Activated CD8-positive, alpha-beta memory T cell treated with anti-CD3 and anti-CD28 coated beads, Interleukin-2, amount 50 U/mL, for 24 hours (primary cell): Measurements from ENCODE around the gene CNTN4.
"Not testable (repeated sequence)": the region's sequence is repeated elsewhere in the genome, so short reads cannot be mapped to it uniquely, and the experiment has no call there.

ENCODE experiments used
- DNase-seq: peaks from one replicate; pipeline ENCODE4 v3.0.0-alpha.2; 2020; ENCODE audit errors: extremely low read depth

CNTN4 gene

DNA sequence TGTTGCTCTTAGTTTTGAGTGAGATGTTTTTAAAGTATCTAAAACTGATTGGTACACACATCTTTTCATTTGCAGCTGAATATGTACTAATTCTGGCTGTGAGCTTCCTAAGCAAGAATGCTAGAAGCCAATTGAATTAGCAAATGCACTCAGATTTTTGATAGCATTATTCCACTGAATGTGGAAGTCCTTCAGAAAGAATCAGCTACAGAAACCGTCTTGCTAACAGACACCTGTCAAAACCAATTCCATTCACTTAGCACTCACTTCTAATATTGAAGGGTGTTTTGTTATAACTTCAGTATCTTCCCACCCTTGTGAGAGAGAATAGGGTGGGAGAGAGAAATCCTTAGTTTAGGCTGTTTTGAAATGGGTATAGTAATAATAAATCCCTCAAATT lies 693.8 kb downstream of the CNTN4 start:
- no peak for DNase-seq

DNA sequence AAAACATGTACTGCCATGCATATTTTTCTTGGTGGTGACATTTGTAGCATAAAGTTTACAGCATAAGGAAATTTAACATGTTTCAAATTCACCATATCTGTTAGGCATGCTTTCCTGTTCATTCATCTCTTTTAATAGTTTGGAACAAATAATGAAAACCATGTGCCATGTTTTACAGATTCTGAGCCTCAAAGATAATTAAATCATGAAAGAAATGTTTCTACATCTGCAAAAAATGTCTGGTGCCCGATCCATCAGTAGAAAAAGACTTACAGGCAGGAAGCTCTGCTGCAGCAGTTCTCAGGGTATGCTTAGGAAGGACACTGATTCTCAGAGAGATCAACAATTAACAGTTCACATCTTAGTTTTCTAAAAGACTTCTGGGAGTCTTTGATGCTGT lies 695.3 kb downstream of the CNTN4 start:
- no peak for DNase-seq

DNA sequence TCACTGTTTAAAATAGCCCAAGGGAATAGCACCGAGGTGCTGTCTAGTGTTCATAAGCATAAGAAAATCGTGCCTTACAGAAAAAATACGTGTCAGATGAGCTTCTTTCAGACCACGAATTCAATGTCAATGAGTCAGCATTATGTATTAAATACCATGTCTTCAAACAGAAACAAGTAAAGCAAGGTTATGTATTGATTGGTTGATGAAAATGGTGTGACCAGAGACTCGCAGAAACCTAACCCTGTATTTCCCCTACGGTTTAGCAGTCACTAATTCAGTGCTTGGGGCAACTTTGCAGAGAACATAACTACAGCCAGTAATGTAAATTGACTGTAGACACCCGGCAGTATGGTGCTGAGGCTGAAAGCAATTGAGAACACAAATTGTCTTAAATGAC lies 703.8 kb downstream of the CNTN4 start:
- DNase-seq = no peak

DNA sequence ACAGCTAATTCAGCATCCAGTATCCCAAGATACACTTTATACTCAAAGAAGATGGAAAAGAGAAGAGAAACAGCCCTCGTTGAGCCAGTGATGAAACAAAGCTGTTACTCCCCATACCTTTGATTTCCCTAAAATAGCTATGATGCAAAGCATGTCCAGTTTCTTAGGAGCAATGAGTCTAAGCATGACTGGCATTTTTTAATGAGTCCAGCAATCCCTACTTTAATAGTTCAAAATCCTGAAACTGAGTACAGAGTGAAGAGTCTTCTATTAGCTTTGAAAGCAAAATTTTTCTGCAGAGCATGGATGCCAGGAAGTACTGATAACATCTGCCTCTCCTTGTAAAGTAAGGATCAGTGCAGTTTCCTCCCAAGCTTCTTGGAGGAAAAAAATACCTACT lies 708.8 kb downstream of the CNTN4 start:
- DNase-seq = no peak

DNA sequence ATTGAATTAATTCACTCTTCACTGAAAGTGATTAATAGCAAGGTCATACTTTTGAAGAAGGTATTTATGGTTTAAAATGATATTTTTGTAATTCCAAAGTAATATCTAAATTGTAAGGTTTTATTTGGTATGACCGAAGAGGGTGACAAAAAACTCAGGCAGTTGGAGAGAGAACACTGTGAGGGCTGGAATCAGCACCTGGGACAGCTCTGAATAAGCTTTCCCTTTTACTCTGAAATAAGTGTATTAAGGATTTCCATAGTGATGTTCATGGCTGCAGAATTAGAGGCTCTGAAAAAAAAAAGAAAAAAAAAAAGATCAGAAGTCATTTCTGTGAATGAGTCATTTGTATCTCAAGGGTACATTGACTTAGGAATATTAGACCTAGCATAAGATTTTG lies 712.1 kb downstream of the CNTN4 start:
- no peak for DNase-seq

DNA sequence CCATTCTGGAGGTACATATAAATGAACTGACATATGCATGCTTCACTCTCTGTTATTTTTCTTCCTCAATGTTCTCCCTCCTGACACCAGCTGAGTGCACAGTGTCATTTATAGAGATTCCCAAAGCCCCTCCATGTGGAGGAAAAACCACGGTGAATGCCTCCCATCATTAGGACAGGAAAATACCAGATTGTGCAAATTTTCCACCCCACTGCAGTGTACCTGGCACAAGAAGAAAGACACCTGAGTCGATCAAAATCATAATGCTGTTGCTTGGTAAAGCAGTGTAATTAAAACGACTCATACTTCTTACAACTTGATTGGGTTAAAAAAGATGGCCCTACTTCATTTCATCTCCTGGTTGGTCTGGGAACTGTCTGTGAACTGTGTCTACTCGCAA lies 720.9 kb downstream of the CNTN4 start:
- no peak for DNase-seq

DNA sequence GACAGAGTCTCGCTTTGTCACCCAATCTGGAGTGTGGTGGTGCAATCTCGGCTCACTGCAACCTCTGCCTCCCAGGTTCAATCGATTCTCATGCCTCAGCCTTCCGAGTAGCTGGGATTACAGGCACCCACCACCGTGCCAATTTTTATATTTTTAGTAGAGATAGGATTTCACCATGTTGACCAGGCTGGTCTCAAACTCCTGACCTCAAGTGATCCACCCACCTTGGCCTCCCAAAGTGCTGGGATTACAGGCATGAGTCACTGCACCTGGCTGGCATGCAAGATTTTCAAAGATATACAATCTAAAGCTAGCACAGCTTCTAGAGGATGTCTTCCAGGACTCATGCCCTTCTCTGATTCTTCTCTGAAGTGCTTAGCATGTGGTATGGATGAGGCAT lies 722.3 kb downstream of the CNTN4 start:
- DNase-seq = not testable (repeated sequence)

DNA sequence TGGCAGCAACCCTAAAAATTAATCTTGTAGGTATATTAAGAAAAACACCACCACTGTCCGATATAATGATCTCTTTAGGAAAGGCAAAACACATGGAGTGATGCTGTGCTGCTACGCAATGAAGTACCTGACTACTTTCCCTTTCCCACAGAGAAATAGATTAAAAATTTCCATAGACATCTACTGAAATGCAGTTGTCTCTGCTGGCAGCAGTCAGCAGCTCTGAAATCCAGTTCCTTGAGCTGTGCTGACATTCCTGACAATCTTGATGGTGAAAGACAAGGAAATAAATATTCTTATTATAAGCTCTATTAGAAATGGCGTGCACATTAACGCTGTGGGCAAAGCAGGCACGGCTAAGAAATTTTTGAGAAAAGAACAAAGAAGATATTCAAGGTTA lies 723.9 kb downstream of the CNTN4 start:
- no peak for DNase-seq

DNA sequence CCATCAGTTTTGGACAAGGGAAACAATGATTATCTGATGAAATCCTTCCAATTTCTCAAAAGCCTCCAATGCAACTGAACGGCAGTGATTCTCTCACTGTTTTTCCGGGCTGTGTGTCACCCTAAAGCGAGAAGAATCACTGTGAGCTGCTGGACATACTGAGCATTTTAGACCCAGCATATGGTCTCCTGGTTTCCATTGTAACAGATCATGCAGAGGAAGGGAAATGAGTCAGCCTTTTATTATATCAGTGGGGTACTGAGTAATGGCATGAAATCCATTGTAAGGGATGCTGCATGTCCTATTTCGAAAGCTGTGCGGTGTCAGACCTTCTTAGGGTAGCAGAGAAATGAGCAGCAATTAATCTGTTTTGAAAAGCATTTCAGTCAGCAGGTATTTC lies 724.4 kb downstream of the CNTN4 start:
- DNase-seq = no peak

DNA sequence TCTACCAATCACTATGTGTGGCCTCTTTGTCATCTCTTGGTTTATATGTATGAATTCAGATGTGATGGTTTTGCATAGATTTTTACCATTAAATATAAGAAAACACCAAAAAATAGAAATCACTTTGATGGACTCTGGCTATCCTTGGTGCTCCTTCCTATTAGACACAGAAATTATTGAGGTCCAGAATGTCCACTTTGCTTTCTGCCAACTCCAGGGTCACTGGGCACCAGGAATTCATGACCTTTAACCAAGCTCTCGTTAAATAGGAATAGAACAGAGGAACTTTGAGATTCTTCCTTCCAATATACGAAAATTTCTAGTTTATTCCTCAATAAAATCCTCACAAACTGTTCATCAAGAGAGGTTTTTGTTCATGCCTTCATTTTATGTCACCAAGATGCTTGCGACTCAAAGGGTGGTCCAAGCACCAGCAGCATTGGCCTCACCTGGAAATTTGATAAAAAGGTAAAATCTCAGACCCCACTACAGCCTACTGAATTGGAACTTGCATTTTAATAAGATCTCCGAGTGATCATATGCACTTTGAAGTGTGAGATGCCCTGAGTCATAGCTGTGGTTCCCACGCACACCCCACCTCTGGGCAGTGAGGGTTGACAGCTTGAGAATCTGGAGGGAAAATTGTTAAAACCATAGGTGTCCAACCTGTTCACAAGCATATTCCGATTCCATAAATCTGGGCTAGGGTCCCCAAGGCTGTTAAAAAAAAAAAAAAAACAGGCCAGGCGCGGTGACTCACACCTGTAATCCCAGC lies 725.0 kb downstream of the CNTN4 start:
- no peak for DNase-seq

DNA sequence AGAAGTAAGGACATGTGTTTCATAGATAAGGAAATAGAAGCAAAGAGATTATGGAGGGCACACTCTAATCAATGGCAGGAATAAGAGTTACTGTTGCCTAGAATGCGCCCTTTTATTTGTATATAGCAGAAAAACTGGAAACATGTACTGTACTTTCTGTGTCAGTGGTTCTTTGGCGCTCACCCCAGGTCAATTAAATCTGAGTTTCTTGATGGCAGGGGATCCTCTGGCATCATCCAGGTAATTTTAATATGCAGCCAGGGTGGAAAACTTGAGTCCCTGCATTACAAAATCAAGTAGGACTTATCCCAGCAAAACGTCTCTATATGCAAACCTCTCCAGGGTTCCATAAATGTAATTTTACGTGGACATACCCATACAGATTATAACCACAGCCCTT lies 727.4 kb downstream of the CNTN4 start:
- DNase-seq = no peak

DNA sequence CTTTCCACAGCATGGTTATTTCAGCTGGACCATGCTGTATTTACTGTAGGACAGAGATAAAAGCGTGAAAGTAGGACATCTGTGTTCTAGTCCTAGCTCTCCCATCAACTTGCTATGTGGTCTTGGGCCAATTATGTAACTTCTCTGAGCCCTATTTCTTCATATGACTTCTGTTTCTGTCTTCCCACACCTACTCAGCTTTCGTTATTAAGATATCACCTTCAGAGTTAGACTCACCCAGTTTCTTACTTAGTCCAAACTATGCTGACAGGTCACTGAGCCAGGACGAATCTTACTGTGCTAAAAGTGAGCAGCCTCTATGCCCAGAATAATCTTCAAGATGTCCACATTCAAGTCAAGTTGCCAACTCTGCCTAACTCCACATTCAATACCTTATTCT lies 727.8 kb downstream of the CNTN4 start:
- DNase-seq = no peak

DNA sequence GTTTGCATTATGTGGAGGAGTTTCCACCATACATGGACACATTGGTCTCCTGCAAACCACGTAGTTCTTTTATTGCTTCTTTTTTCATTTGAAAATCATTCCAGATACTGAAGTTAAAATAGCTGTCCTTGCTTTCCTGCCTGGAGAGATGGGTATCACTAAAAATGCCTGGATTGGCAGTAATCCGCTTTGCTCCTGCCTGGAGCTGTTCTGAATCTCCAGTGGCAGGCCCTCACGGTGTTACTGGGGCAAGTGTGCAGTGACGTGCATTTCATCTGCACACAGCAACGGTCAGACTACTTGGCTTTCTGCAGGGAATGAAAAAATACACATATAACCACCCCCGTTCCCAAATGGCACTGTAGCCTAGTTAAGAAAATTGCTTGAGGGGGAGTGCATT lies 738.6 kb downstream of the CNTN4 start:
- DNase-seq = no peak

DNA sequence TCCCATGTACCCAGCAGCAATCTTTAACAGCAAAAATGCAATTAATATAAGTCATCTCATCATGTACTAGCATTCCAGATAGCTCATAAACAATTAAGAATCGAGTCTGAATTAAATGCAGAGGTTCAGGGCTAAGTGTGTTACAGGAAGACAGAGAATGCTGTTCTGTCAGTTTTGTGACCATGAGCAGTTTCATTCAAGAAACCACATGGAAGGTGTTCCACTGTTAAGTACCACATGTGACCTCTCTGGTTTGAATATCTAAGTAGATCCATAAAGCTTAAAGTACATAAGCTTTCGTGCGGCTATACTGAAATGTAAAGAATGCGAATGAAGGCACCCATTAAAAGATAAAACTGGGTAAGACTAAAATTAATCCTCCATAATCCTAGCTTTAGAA lies 739.2 kb downstream of the CNTN4 start:
- no peak for DNase-seq

DNA sequence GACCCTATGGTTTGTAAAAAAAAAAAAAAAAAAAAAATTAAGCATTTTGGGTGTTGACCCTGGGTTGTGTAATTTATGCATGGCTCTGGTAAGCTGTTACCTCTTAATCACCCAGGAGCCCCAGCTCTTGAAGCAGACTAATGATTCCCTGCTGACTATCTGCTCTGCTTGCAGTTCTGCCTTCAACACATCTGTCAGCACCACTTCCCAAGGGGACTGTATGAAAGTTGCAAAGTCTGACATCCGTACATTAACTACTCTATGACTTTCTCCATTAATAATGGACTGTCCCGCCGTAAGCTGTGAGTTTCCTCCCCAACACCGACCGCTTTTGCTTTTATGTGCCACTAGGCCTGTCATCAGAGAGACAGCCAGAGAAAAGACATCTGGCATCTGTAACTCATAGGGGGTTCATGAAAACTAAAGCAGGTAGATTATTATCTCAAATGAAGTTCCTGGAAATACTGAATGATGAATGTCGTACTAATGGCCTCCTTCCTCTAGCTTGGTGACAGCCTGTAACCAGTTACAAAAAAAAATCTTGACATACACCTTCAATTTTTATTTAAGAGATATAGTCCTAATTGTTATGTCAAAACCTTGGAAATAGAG lies 740.0 kb downstream of the CNTN4 start:
- no peak for DNase-seq

DNA sequence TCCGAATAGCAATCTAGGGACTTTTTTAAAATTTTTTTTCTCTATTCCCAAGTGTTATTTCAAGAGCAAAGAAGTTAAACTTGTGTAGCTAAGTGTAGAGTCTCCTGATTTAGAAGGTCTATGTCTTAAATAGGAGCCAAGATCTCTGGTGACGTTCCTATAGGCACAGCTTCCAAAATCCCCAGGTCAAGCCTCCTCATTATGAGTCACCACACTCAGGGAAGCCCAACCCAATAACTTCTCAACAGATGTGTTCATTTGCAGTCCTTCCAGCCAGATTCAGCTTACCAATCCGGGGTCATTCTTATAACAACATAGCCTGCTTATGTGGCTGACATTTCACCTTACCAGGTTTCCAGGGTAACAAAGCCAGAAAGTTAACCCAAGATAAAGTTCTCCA lies 741.2 kb downstream of the CNTN4 start:
- DNase-seq = no peak

DNA sequence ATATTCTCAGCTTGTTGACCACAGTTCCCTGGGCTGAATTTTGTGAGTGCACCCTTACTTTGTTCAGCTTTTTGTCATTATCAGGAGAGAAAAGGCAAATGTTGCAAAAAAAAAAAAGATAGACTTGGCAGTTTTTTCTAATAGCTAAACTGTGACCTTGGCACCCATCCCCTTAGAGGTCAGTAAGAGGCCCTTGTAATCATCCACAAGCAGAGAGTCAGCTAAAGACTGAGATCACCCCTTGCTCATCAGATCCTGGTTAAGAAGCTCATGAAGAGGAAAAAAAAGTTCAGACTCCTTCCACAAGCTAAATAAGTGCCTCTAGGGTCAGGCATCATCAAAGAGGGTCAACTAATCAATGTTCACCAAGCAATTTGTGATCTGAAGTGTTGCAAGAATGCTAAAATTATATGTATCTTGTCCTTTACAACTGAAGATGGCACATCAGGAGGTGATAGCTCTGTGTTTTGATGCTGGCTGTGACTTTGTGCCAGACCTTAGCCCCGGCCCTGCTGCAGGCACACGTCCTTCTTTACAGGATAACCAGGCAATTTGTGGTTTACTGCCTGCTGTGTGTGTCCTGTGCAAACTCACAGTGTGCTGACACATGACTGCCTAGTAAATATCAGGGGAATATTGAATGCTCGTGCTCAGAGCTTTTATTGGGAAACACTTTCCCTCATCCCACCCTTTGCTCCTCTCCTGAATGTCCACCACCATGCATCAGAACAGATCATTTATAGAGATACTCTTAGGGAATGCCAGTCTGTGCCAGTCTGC lies 748.6 kb downstream of the CNTN4 start:
- DNase-seq = no peak

DNA sequence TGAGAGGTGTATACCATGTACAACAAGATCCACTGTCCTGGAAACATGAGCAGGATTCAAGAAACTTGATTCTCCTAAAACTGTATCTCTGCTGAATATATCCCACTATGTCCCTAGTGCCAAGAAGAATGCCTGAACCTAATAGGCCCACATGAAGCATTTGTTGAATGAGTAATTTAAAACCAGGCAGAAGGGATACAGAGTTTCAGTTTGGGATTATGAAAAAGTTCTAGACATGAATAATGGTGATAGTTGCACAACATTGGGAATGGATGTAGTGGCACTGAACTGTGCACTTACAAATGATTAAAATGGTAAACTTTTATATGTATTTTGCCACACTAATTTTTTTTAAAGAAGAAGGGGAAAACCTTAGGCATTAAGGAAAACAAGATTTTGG lies 750.4 kb downstream of the CNTN4 start:
- no peak for DNase-seq

DNA sequence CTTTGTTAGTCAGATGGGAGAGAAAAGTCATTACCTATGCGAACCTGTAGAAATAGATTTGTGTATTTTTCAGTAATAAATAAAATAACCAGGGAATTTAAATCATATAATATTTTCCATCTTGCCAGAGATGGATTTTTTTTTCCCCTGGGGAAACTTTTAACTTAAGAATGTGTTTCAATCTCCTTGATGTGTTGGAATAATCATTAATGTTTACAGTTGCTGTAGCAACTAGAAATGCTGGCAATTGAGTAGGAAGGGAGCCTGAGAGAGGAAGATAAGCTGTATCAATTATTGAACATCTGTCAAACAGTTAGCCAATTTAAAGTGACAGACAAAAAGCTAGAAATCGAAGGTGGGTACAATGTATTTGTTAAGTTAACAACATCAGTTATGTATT lies 752.0 kb downstream of the CNTN4 start:
- DNase-seq = no peak

DNA sequence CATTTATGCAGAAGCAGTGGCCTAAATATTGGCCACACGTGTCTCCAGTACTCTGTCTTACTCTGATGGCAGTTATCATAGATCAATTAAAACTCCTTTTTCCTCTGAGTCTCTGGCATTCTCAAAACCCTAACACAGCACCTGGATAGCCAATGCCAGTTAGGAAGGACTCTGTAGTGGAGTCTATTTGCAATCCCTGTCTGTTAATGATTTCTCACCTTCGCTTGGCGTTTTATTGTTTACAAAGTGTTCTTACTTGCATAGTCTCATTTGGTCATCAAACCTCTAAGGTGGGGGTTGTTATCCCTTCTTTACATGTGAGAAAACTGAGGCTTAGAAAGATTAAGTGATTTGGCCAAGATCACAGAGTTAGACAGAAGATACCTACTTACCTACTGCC lies 752.7 kb downstream of the CNTN4 start:
- no peak for DNase-seq

DNA sequence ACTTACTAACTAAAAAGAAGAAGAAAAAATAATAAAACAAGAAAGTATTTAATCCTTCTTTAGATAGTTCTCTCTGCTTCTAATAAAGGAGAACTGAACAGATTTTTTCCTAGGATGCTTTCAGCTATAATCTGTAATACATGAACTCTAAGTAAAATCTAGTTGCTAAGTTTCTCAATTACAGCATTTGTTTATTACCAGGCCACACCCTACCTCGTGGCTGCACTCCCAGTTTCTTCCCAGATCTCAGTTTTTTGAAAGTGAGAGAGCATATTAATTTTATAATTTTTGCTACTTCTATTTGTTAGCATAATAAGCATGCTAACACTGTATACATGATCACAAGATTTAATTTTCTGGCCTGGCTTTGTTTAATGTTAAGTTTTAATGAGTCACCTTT lies 753.2 kb downstream of the CNTN4 start:
- no peak for DNase-seq

DNA sequence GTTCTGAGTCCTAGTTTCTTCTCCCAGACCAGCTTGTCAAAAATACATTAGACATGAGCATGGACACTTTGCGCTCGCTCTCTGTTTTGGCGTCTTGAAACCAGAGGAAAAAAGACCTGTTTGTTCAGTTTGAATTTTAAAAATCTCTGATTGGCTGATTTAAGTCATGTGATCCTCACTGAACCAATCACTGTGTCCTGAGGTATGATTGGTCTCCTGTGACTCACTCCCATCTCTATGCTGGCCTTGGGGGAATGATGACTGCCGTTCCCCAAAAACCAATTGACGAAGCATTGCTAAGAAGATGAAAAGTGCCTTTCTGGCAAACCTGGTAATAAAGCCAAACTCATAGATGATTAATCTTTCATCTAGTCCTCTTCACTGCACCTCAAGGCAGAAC lies 755.0 kb downstream of the CNTN4 start:
- DNase-seq = no peak
